GM19239 (cell line): ENCODE measurements around the gene AKAP13.

ENCODE experiments used
- DNase-seq: peaks from one replicate; pipeline ENCODE4 v3.0.0; 2011; ENCODE audit warnings: low spot score; ENCODE audit not compliant: insufficient read length
- FAIRE-seq: peaks from 2 replicates; lab custom pipeline; 2011; peaks lifted over from hg19 to GRCh38; lab: Jason Lieb, UNC

Gene AKAP13

GRCh38 chr15:85676342-85677098 is 296.1 kb downstream of the AKAP13 start:
- no peak for FAIRE-seq
- DNase-seq = no peak

GRCh38 chr15:85679231-85679630 is 298.8 kb downstream of the AKAP13 start:
- DNase-seq (no peak), FAIRE-seq (no peak)

GRCh38 chr15:85681386-85681785 is 301.0 kb downstream of the AKAP13 start:
- FAIRE-seq (no peak), DNase-seq (no peak)

- peak; percentile 49 for FAIRE-seq
- no peak for DNase-seq
Observed at GRCh38 chr15:85684174-85684710, 303.8 kb downstream of the AKAP13 start.

- no peak for DNase-seq
Observed at GRCh38 chr15:85685356-85685755, 305.0 kb downstream of the AKAP13 start.

GRCh38 chr15:85687329-85687728 is 306.9 kb downstream of the AKAP13 start:
- DNase-seq (no peak), FAIRE-seq (peak; percentile 76)

More at GRCh38 chr15:85685356-85685755, 305.0 kb downstream of the AKAP13 start:
- FAIRE-seq = no peak

GRCh38 chr15:85688711-85689110 is 308.3 kb downstream of the AKAP13 start:
- FAIRE-seq = no peak
- DNase-seq = no peak

- peak; percentile 100 for FAIRE-seq
- no peak for DNase-seq
Observed at GRCh38 chr15:85689729-85690128, 309.3 kb downstream of the AKAP13 start.

GRCh38 chr15:85690561-85691231 is 310.3 kb downstream of the AKAP13 start:
- no peak for DNase-seq
- no peak for FAIRE-seq

- FAIRE-seq = peak; percentile 99
Observed at GRCh38 chr15:85691350-85692240, 311.2 kb downstream of the AKAP13 start.

GRCh38 chr15:85692321-85692720 is 311.9 kb downstream of the AKAP13 start:
- DNase-seq (no peak), FAIRE-seq (no peak)

More at GRCh38 chr15:85691350-85692240, 311.2 kb downstream of the AKAP13 start:
- no peak for DNase-seq

- DNase-seq (no peak), FAIRE-seq (peak; percentile 96)
Observed at GRCh38 chr15:85692873-85693272, 312.5 kb downstream of the AKAP13 start.

- DNase-seq (no peak), FAIRE-seq (no peak)
Observed at GRCh38 chr15:85693277-85693676, 312.9 kb downstream of the AKAP13 start.

- DNase-seq (no peak), FAIRE-seq (no peak)
Observed at GRCh38 chr15:85694091-85694490, 313.7 kb downstream of the AKAP13 start.

- FAIRE-seq = no peak
- no peak for DNase-seq
Observed at GRCh38 chr15:85700767-85701166, 320.4 kb downstream of the AKAP13 start.

GRCh38 chr15:85702321-85703101 is 322.1 kb downstream of the AKAP13 start:
- FAIRE-seq = peak; percentile 90

GRCh38 chr15:85704066-85704465 is 323.7 kb downstream of the AKAP13 start:
- peak; percentile 89 for FAIRE-seq
- DNase-seq = no peak

More at GRCh38 chr15:85702321-85703101, 322.1 kb downstream of the AKAP13 start:
- no peak for DNase-seq

- peak; percentile 83 for FAIRE-seq
- DNase-seq = no peak
Observed at GRCh38 chr15:85704720-85705429, 324.5 kb downstream of the AKAP13 start.
